NT2/D1 (cell line): ENCODE results near the gene PAPOLG.

Experiments
- SUZ12 ChIP-seq: IDR thresholded peaks from 2 replicates; pipeline ENCODE4 v1.6.1; 2011; ENCODE audit not compliant: insufficient read length, insufficient read depth; ENCODE audit errors: extremely low read depth
- YY1 ChIP-seq: IDR thresholded peaks from 2 replicates; pipeline ENCODE4 v1.6.1; 2011; ENCODE audit not compliant: insufficient read length, insufficient read depth
- ZNF274 ChIP-seq: IDR thresholded peaks from 2 replicates; pipeline ENCODE4 v1.6.1; 2011; ENCODE audit warnings: mild to moderate bottlenecking, low read depth, low read length

GRCh38 chr2:60746318-60746717 lies 9.8 kb upstream of the PAPOLG start:
- TF ChIP-seq YY1: no peak
- TF ChIP-seq SUZ12: no peak
- TF ChIP-seq ZNF274: no peak
